Lower leg skin (tissue), 3 donors: ENCODE data around the gene SPIRE1.

Experiments used
- CTCF ChIP-seq, 3 donors: fragments of 450-650 bp; IDR thresholded peaks; one replicate each; pipeline ENCODE4 v1.5.1; 2016; ENCODE audit warnings: antibody characterized with exemption in 3 of 3, mild to moderate bottlenecking in 3 of 3, moderate library complexity in 2 of 3
- POLR2A ChIP-seq, 2 donors: fragments of 450-650 bp; IDR thresholded peaks; one replicate each; pipeline ENCODE4 v1.6.1; 2016 to 2017; ENCODE audit warnings: antibody characterized with exemption in 2 of 2, mild to moderate bottlenecking in 1 of 2, moderate library complexity in 1 of 2

DNA sequence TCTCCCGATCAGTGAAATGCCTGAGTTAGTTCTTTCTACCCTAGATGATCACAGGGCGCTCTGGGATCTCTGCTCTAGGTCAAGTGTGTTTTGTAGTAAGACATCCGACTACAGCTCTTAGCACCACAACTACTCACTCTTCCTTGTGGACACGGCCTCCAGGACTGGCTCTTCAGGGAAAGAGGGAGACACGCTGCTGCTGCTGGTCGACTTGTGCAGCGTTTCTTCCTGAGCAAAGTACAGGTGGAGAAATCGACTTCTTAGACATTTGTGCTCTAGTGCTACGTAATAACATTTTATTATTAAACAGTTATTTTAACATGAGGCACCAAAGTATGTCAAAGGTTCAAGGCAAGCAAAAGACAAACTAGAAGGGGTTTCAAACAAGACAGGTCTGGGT is 193.2 kb downstream of the SPIRE1 start:
- no peak for TF ChIP-seq POLR2A (IDR thresholded peaks at IDR 0.05)
- no peak for TF ChIP-seq CTCF (IDR thresholded peaks at IDR 0.05)
